ENCODE results near the gene UBE2F.
"Not testable (repeated sequence)": the region's sequence is repeated elsewhere in the genome, so short reads cannot be mapped to it uniquely, and the experiment has no call there.

UBE2F gene

DNA sequence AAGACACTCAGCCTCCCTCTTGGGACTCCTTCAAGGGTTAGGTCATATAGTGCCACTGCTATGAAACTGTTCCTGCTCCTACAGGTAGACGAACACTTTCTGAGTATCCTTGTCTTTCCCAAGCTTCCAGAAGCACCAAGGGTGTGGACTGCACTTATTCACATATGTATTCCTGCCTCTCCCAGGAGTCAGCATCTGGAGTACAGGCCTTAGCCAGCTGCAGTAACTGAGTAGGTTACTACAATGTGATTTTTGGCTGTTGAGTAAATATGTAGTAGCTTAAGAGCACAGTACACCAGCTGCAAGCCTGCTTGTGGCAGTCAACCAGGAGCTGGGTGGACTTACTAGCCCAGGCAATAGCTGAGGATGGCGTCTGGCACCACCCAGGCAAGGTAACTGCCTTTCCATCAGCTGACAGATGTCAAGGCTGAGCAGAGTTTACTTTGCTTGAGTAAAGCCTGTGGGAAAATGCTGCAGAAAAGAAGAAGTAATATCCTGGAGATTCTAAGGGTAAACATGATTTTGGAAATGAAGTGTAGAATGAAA is 80.0 kb downstream of the UBE2F start:
- Mint-ChIP-seq H3K4me1 (no peaks in the 10 kb centered on the region), H3K9me3 (peaks cover 14% of the 10 kb centered on the region), H3K27ac (ENCODE audit: low read depth) (no peak overlapping the region), H3K36me3 (ENCODE audit: insufficient read depth) (peaks cover 6% of the 10 kb centered on the region), H3K27me3 (no peaks in the 10 kb centered on the region), H3K4me3 (no peak overlapping the region)
- no peak for DNase-seq (ENCODE audit: low spot score in 2 of 2)
- ATAC-seq (replicated peaks; ENCODE audit: extremely low read depth, poor library complexity, severe bottlenecking): no peak

DNA sequence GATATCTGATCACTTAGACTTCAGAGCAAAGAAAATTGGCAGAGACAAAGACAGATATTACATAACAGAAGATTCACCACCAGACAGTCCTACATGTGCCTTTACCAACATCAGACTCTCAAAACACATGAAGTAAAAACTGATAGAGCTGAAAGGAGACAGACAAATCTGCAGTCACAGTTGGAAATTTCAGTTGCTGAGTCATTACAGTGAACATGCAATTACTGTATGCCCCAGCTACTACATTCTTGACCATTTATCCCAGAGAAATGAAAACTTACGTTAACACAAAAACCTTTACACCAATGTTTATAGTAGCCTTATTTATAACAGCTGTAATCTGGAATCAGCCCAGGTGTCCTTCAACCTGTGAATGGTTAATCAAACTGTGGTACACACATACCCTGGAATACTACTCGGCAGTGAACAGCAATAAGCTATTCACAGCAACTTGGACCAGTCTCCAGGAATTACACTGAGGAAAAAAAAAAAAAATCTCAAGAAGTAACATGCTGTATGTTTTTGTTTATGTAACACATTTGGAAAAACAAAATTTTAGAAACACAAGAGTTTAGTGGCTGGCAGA is 86.5 kb downstream of the UBE2F start:
- peaks cover 38% of the 10 kb centered on the region for H3K27me3 Mint-ChIP-seq
- no peak for DNase-seq (ENCODE audit: low spot score in 2 of 2)
- no peaks in the 10 kb centered on the region for H3K36me3 Mint-ChIP-seq (ENCODE audit: insufficient read depth)
- no peak overlapping the region for H3K4me3 Mint-ChIP-seq
- no peak for ATAC-seq (replicated peaks; ENCODE audit: extremely low read depth, poor library complexity, severe bottlenecking)
- no peak overlapping the region for H3K27ac Mint-ChIP-seq (ENCODE audit: low read depth)
- H3K9me3 Mint-ChIP-seq: peaks cover 5% of the 10 kb centered on the region
- H3K4me1 Mint-ChIP-seq: peaks cover 5% of the 10 kb centered on the region

DNA sequence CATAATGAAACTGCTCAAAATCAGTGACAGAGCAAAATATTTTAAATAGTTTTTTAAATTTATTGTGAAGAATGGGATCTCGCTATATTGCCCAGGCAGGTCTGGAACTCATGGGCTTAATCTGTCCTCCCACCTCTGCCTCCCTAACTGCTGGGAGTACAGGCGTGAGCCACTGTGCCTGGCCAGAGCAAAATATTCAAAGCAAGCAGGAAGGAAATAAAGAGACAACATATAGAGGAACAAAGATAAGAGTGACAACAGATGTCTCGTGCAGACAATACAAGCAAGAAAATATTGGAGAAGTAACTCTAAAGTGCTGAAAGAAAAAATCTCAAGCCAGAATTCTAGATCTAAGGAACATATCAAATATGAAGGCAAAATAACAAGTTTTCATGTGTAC is 89.0 kb downstream of the UBE2F start:
- H3K4me3 Mint-ChIP-seq: no peak overlapping the region
- no peak for DNase-seq (ENCODE audit: low spot score in 2 of 2)
- peaks cover 2% of the 10 kb centered on the region for H3K36me3 Mint-ChIP-seq (ENCODE audit: insufficient read depth)
- H3K27me3 Mint-ChIP-seq: peaks cover 38% of the 10 kb centered on the region
- no peak overlapping the region for H3K27ac Mint-ChIP-seq (ENCODE audit: low read depth)
- ATAC-seq (replicated peaks; ENCODE audit: extremely low read depth, poor library complexity, severe bottlenecking): no peak
- H3K4me1 Mint-ChIP-seq: peaks cover 16% of the 10 kb centered on the region
- H3K9me3 Mint-ChIP-seq: peaks cover 5% of the 10 kb centered on the region

DNA sequence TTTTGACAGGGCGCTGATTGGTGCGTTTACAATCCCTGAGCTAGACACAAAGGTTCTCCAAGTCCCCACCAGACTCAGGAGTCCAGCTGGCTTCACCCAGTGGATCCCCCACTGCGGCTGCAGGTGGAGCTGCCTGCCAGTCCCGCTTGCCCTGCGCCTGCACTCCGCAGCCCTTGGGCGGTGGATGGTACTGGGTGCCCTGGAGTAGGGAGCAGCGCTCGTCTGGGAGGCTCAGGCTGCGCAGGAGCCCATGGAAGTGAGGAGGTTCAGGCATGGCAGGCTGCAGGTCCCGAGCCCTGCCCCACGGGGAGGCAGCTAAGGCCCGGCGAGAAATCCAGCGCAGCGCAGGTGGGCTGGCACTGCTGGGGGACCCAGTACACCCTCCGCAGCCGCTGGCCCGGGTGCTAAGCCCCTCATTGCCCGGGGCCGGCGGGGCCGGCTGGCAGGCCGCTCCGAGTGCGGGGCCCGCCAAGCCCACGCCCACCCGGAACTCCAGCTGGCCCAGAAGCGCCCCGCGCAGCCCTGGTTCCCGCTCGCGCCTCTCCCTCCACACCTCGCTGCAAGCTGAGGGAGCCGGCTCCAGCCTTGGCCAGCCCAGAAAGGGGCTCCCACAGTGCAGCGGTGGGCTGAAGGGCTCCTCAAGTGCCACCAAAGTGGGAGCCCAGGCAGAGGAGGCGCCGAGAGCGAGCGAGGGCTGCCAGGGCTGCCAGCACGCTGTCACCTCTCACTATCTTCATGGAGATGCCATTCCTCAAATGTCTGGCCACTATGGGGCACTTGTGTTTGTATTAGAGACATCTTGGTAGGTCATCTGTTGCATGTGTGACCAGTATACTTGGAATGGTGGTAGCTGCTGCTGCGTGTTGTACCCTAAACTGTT is 91.1 kb downstream of the UBE2F start:
- not testable (repeated sequence) for DNase-seq (ENCODE audit: low spot score in 2 of 2); ATAC-seq (replicated peaks; ENCODE audit: extremely low read depth, poor library complexity, severe bottlenecking); H3K4me3 Mint-ChIP-seq; H3K36me3 Mint-ChIP-seq (ENCODE audit: insufficient read depth); H3K27ac Mint-ChIP-seq (ENCODE audit: low read depth); H3K9me3 Mint-ChIP-seq
- peaks cover 29% of the 10 kb centered on the region for H3K4me1 Mint-ChIP-seq
- H3K27me3 Mint-ChIP-seq: peaks cover 32% of the 10 kb centered on the region

DNA sequence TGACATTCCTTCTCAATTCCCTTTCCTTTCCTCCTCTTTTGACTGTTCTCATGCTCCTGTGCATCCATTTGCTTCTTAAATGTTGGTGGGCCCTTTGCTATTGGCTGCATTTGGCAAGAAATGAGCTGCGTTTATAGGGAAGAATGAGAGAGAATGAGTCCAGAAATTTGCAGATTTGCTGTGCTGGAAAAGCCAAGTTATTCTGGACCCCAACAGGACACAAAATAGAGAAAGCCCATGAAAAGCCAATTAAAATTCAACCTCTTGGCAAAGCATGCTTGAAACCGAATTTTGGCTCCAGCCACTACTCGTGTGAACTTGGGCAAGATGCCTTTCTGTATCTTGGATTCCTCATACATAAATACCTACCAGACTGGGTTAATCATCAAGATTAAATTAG is 92.7 kb downstream of the UBE2F start:
- Mint-ChIP-seq H3K36me3 (ENCODE audit: insufficient read depth) (peaks cover 2% of the 10 kb centered on the region), H3K27me3 (peaks cover 23% of the 10 kb centered on the region), H3K27ac (ENCODE audit: low read depth) (peak overlapping the region; percentile 95), H3K9me3 (peaks cover 5% of the 10 kb centered on the region), H3K4me3 (peak overlapping the region; percentile 84), H3K4me1 (peaks cover 34% of the 10 kb centered on the region)
- ATAC-seq (replicated peaks; ENCODE audit: extremely low read depth, poor library complexity, severe bottlenecking): no peak
- no peak for DNase-seq (ENCODE audit: low spot score in 2 of 2)

DNA sequence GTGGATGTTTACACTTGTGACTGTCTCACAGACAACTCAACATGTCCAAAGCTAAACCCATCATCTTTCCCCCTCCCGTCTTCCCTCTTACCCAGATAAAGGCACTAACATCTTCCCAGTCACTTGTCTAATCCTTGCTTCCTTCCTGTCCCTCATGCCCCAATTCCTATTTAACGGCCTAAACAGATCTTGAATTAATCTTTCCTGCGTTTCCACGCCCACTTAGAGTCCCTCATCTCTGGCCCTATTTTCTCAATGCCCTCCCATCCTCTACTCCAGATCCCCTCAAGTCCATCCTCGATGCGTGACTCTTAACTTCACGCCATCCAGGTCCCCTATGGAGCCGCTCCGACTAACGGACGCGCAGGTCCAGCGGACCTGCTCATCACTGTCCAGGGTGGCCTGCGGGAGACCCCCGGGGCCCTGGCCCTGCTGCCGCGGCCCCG is 93.3 kb downstream of the UBE2F start:
- DNase-seq (ENCODE audit: low spot score in 2 of 2): no peak
- H3K27me3 Mint-ChIP-seq: peaks cover 23% of the 10 kb centered on the region
- peaks cover 2% of the 10 kb centered on the region for H3K36me3 Mint-ChIP-seq (ENCODE audit: insufficient read depth)
- peak overlapping the region; percentile 84 for H3K4me3 Mint-ChIP-seq
- H3K27ac Mint-ChIP-seq (ENCODE audit: low read depth): peak overlapping the region; percentile 95
- no peak for ATAC-seq (replicated peaks; ENCODE audit: extremely low read depth, poor library complexity, severe bottlenecking)
- H3K4me1 Mint-ChIP-seq: peaks cover 34% of the 10 kb centered on the region
- peaks cover 5% of the 10 kb centered on the region for H3K9me3 Mint-ChIP-seq

DNA sequence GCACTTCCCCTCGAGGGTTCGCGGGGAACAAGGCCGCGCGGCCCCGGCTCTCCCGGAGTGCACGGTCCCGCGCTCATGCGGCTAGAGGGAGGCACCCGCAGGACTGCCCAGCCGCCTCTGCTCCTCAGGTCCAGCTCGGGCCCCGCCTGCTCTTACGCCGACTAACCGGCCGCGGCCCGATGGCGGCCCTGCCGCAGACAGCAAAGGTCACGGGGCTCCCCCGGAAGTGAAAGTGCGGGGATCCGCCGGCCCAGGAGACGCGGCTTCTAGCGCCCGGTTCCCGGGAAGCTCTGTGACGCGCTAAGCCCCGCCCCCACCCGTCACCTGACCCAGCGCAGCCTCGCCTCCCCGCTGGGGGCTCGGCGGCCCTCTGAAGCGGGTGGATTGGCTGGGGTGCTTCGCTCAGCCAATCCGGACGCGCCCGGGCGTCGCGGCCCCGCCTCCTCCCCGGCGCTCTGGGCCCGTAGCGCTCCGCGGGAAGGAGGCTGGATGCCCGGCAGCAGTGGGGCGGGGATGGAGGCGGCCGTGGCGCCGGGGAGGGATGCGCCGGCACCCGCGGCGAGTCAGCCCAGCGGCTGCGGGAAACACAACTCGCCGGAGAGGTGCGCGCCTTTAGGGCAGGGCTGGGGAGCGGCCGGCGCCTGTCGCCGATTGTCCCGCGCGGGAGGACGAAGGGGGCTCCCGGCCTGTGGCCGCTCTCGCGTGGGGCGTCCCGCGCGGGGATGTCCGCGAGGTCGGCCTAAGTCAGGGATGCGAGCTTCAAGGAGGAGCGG is 93.9 kb downstream of the UBE2F start, which contains the start of gene SCLY:
TSS of gene SCLY (plus strand) at position 460 of the 773 bp plus-strand sequence. CDS start at position 514, 54 bp downstream.
- H3K27ac Mint-ChIP-seq (ENCODE audit: low read depth): peak within 1 kb of the TSS; percentile 95
- DNase-seq (ENCODE audit: low spot score in 2 of 2) (peak; percentile 84 to 91), ATAC-seq (replicated peaks; ENCODE audit: extremely low read depth, poor library complexity, severe bottlenecking) (peak; percentile 97)
- peaks cover 34% of the 10 kb centered on the region for H3K4me1 Mint-ChIP-seq
- peak within 1 kb of the TSS; percentile 84 for H3K4me3 Mint-ChIP-seq
- peaks cover 19% of the 10 kb centered on the region for H3K27me3 Mint-ChIP-seq
- peaks cover 4% of the 10 kb centered on the region for H3K36me3 Mint-ChIP-seq (ENCODE audit: insufficient read depth)
- peaks cover 5% of the 10 kb centered on the region for H3K9me3 Mint-ChIP-seq

DNA sequence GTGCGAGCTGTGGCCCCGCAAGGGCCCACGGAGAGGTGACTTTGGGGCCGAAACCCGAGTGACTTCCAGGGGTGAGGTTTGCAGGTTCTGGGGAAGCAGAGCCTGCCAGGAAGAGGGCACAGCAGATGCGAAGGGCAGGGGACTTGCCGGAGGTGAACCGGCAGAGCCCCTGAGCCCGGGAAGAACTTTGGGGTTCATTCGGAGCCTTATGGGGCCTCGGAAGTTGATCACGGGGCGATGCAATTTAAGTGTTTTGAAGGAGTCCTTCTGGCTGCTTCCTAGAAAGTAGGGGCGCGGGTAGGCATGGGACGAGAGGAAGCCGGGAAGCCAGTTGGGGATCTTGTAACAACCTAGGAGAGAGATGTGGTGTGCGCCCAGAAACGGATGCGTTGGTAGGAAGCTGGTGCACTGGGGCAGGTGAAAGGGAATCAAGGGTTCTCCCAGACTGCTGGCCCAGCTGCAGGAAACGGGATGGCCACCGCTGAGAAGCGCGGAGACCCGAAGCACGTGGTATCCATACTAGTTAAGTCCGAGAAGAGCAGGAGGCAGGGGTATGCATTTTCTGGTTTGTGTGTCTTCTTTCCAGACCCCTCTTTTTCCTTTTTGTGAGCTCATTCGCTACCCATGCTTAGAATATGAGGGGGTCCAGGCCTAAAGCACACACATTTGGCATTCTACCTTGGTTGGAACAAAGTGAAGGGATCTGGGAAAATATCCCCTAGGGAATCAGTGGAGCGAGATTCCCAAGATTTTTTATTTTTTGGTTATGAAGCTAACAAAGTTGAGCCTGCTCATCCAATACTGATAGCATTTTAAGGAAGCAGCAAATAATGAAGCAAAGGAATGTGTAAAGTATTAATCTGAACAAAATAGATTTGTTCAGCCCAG is 94.7 kb downstream of the UBE2F start:
- peak overlapping the region; percentile 84 for H3K4me3 Mint-ChIP-seq
- peaks cover 4% of the 10 kb centered on the region for H3K36me3 Mint-ChIP-seq (ENCODE audit: insufficient read depth)
- H3K4me1 Mint-ChIP-seq: peaks cover 34% of the 10 kb centered on the region
- no peak for DNase-seq (ENCODE audit: low spot score in 2 of 2)
- peak; percentile 2 for ATAC-seq (replicated peaks; ENCODE audit: extremely low read depth, poor library complexity, severe bottlenecking)
- H3K27ac Mint-ChIP-seq (ENCODE audit: low read depth): peak overlapping the region; percentile 95
- peaks cover 5% of the 10 kb centered on the region for H3K9me3 Mint-ChIP-seq
- peaks cover 11% of the 10 kb centered on the region for H3K27me3 Mint-ChIP-seq

DNA sequence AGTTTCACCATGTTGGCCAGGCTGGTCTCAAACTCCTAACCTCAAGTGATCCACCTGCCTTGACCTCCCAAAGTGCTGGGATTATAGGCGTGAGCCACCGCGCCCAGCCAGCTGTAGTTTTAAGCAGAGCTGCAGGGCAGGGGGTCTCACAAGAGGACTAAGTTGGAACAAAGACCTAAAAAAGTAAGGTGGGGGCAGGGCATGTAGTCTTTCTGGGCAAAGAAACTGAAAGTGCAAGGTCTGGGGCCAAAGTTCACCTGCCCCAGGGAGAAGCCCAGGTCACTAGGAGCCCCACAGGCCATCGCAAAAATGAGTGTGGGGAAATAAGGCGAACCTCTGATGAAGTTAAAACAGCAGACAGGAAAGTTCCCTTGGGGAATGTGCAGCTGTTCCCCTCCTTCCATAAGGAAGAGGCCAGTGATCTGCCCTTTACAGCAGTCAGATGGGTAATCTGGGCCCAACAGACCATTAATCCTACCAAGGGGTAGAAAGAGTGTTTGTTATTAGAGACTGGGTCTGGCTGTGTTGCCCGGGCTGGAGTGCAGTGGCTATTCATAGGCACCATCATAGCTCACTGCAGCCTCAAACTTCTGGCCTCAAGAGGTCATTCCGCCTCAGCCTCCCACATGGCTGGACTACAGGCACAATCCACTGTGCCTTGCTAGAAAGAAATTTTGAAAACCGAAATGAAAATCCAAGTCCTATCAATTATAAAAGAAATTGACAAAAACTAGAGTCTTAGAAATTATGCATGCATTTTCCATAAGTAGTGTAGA is 96.8 kb downstream of the UBE2F start:
- no peak for DNase-seq (ENCODE audit: low spot score in 2 of 2)
- Mint-ChIP-seq H3K27me3 (no peaks in the 10 kb centered on the region), H3K9me3 (peaks cover 5% of the 10 kb centered on the region), H3K4me3 (no peak overlapping the region), H3K27ac (ENCODE audit: low read depth) (no peak overlapping the region), H3K4me1 (peaks cover 38% of the 10 kb centered on the region), H3K36me3 (ENCODE audit: insufficient read depth) (peaks cover 7% of the 10 kb centered on the region)
- ATAC-seq (replicated peaks; ENCODE audit: extremely low read depth, poor library complexity, severe bottlenecking): no peak

DNA sequence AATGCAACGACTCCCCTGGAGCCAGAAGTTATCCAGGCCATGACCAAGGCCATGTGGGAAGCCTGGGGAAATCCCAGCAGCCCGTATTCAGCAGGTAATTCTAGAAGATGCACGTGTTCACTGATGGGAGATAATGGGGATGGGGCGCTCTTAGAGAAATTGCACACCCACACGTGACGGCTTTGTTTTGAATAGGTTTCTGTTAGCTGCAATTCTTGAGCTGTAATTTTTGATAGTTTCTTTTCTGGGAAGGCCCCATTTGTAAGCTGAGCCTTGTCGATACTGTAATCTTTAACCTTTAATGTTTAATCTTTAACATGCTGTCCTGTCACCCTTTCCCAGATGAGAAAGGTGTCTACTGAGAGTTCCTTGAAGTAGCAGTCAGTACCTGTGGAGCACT is 97.6 kb downstream of the UBE2F start:
- Mint-ChIP-seq H3K4me1 (peaks cover 42% of the 10 kb centered on the region), H3K4me3 (no peak overlapping the region), H3K27me3 (no peaks in the 10 kb centered on the region), H3K27ac (ENCODE audit: low read depth) (no peak overlapping the region), H3K9me3 (peaks cover 5% of the 10 kb centered on the region), H3K36me3 (ENCODE audit: insufficient read depth) (peaks cover 7% of the 10 kb centered on the region)
- DNase-seq (ENCODE audit: low spot score in 2 of 2): no peak
- ATAC-seq (replicated peaks; ENCODE audit: extremely low read depth, poor library complexity, severe bottlenecking): no peak
